ENCODE results near the gene ATAD3C.
"Not testable (repeated sequence)": the region's sequence is repeated elsewhere in the genome, so short reads cannot be mapped to it uniquely, and the experiment has no call there.

The ATAD3C gene

GRCh38 chr1:1432951-1433803, 16.3 kb upstream of the ATAD3C start:
- no peak for DNase-seq

DNA sequence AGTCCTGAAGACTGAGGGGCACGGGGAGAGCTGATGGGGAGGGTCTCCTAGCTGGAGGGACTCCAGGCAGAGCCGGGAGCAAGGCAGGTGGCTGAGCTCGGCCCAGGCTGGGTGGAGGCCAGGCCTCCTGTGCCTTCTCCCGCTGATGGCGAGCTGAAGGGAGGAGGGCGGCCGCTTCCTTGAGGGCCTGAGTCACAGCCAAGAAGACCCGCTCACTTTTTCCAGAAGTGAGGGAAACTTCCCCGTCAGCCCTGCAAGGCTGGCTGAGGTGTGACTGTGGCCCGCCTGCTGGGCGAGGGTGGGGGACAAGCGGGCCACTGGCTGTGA, 15.7 kb upstream of the ATAD3C start:
- peak; percentile 38 for DNase-seq

DNA sequence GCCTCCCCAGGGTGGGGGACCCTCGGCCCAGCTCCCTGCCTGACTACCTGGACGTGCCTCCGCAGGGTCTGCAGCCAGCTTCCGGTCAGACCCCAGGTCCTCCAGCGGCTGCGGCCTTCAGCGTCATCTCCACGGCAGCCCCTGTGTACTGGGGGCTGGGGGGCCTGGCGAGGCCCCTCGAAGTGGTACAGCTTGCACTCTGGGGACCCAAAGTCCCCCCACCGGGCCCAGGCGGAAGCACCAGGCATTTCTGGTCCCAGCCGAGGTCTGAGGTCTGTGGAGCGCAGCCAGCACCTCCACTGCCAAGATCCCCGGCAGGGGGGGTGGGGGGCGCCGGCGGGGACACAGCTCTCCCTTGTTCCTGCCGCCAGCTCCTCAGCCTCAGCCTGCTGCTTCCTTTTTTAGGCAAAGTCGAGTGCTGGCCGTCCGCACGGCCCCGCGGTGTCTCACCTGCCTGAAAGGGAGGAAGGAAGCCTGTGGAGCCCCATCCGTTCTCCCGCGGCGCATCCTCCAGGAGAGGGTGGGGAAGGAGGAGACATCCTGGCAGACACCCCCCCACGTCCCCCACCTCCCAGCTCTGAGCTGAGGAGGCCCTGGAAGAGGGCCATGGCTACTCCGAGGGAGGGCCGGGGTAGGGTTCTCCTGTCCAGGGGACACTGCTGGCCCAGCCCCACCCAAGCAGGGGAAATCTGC, 15.2 kb upstream of the ATAD3C start:
- no peak for DNase-seq

DNA sequence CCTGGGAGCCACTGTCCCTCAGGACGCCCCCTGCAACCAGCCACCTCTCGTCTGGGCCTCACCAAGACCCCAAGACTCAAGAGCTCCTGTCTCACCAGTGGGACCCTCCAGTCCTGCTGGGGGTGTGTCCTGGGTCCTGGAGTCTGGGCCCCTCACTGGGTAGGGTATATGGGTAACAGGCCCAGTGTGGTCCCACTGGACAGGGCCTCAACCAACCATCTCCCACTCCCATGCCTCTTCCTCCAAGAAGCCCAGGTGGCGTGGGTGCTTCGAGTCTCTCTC, 14.7 kb upstream of the ATAD3C start:
- DNase-seq: no peak

GRCh38 chr1:1435106-1435903, 14.2 kb upstream of the ATAD3C start, which contains the start of gene VWA1:
Gene VWA1, plus strand, starts transcription at chr1:1435690. Its CDS starts 59 bp downstream, at chr1:1435749.
- peak; percentile 69 for DNase-seq

- DNase-seq: no peak
These were observed 13.4 kb upstream of the ATAD3C start for GRCh38 chr1:1435911-1436629.

- no peak for DNase-seq
These were observed 12.9 kb upstream of the ATAD3C start for GRCh38 chr1:1436630-1437032.

DNA sequence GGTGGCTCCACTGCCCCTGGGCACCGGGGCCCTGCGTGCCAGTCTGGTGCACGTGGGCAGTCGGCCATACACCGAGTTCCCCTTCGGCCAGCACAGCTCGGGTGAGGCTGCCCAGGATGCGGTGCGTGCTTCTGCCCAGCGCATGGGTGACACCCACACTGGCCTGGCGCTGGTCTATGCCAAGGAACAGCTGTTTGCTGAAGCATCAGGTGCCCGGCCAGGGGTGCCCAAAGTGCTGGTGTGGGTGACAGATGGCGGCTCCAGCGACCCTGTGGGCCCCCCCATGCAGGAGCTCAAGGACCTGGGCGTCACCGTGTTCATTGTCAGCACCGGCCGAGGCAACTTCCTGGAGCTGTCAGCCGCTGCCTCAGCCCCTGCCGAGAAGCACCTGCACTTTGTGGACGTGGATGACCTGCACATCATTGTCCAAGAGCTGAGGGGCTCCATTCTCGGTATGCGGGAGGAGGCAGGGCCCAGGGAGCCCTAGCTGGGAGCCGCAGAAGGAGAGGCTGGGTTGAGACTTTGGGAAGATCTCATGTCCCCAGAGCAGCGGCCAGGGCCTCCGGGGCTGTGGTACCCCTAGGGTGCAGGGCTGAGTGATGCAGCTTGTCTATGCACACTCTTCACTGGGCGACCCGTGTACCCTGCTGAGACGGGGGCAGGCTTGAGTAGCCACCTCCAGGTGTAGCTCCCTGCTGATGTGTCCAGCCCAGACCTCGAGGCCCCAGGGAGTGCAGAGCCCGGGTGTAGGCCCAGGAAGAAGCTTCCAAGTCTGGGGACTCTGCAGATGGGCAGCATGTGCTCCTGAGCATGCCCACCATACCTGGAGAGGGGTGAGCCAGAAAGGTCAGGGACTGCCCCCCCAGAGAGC, 12.2 kb upstream of the ATAD3C start:
- DNase-seq: no peak

DNA sequence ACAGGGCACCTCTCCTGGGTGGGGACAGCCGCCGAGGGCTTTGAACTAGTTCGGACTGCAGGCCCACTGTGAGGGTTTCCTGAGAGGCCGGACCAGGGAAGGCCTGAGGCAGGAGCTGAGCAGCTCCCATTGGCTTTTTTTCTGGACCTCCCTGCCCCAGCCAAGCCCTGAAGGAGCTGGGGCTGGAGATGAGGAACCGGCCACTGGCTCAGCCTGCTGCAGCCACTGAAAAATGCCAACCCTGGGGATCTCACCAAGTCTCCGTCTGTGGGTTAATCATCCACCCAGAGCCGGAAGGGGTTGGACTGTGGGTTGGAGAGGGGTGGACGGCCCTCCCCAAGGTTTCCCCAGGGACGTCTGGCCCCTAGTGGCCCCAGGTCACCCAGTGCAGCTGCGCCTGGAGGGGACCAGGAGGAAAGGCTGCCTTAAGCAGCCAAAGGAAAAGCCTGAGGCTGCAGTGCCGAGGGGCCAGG, 11.5 kb upstream of the ATAD3C start:
- no peak for DNase-seq

DNA sequence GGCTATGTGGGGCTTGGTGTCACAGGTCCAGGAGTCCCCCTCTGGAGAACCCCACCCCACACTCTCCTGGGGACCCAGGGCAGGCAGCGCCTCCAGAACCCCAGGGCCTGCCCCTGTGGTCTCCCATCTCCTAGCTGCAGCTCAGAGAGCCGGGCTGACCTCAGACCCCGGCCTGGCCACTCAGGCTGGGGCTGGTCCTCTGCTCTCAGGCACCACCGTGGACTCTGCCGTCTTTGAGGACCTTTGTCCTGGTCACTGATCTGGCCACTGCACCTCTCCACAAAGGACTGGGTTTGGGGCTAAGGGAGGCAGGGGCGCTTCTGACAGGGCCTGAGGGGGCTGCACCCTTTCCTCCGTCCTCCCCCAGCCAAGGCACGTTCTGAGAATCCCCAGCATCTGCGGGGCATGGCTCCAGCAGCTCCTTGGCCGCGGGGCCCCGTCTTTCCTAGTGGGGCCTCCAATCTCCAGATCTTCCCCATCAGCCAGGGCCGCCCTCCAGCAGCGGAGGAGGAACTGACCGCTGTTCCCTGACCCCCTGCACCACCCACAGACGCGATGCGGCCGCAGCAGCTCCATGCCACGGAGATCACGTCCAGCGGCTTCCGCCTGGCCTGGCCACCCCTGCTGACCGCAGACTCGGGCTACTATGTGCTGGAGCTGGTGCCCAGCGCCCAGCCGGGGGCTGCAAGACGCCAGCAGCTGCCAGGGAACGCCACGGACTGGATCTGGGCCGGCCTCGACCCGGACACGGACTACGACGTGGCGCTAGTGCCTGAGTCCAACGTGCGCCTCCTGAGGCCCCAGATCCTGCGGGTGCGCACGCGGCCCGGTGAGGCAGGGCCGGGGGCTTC, 10.7 kb upstream of the ATAD3C start:
- DNase-seq: no peak

GRCh38 chr1:1439546-1440261, 9.8 kb upstream of the ATAD3C start:
- DNase-seq: no peak

DNA sequence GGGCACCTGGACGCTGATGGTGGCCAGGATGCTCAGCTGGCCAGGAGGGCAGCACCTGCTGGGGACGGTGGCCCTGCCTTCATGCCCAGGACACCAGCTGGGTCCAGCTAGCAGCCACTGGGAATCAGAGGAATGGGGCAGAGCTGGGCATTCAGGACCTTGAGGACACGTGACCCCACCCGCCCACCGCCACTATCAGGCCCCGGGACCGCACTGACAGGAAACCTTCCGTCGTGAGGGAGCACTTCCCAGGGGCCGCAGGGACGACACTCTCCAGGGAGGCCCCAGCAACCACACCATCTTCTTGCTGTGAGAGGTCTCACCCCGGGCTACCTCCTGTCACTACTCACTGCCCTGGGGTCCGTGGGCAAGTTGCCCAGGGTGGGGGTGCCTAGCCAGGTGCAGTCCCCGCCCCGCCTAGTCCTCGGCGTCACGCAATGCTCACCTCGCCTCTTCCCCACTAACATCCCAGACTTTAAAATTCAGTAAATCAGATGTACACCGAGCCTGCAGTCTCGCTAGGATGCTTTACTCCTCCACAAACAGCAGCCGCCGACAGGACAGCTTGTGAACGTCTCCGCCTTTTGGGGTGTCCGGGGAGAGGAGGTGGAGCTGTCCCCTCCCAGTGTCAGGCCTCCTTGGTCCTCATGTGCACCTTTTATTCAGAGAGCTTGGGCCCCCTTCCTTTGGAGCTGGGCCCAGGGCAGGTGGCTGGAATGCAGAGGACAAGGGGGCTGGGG, 9.1 kb upstream of the ATAD3C start:
- no peak for DNase-seq

DNA sequence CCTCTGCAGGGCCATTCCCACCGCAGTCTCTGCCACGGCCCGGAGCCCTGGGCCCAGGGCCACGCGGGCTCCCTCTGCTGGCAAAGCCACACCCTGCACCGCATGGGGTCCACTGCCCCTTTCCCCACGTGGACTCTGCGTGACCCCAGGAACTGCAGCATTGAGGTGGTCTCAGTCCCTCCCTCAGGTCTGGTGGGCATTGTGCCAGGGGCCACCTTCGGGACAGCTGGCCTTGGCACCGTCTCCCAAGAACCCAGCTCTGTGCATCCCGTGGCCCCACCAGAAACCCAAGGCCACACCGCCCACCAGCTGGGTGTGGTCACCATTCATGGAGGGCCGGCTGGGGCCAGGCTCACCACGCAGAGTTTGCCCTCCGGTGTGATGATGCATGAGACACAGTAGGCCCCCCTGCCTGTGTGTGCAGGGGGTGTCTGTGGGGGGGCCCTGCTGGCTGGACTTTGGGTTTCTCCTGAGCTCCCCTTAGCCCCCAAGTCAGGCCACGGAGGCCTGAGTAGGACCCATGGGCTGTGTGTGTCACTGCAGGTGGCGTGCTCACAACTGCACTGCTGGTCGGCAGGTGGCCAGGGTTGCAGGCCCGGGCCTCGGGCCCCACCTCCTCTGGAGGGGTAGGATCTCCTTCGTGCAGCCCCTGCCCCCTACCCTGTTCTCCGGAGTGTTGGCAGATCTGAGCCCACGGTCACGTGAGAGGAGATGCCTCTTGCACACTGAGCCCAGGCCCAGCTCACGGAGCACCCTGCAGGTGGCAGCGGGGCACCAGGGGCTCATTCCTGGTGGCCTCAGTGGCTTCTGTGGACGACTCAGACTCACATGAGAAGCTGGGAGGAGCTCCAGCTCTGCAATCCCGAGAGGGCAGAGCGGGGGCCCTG, 8.2 kb upstream of the ATAD3C start:
- peak; percentile 50 for DNase-seq

GRCh38 chr1:1442069-1442770, 7.3 kb upstream of the ATAD3C start:
- no peak for DNase-seq

DNA sequence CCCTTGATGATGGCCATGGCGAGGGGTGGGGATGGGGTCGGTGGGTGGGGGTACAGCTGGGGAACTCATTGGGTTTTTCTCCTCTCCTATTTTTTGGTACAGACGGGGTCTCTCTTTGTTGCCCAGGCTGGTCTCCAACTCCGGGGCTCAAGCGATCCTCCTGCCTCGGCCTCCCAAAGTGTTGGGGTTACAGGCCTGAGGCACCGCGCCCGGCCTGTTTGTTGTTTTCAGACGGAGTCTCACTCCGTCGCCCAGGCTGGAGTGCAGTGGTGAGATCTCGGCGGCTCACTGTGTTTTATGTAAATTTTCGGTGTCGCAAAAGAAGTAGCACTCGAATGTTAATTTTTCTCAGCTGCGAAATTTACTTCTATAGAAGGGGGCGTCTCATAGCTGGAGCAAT, 2.9 kb upstream of the ATAD3C start:
- not testable (repeated sequence) for DNase-seq

DNA sequence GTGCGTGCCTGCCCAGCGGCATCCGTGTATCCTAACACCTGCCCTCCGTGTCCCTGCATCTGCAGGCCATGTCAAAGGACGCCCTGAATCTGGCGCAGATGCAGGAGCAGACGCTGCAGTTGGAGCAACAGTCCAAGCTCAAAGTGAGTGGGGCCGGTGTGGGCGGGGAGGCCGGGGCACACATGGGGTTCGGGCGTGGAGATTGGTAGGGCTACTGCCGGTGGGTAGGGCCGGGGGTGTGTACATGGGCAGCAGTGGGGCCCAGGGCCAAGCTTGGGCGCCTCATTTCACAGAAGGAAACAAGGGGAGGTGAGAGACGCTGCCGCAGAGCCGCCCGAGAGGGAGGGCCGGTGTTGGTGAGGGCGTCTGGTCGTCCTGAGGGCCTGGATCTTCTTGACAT, 1.1 kb downstream of the ATAD3C start:
- DNase-seq: not testable (repeated sequence)

DNA sequence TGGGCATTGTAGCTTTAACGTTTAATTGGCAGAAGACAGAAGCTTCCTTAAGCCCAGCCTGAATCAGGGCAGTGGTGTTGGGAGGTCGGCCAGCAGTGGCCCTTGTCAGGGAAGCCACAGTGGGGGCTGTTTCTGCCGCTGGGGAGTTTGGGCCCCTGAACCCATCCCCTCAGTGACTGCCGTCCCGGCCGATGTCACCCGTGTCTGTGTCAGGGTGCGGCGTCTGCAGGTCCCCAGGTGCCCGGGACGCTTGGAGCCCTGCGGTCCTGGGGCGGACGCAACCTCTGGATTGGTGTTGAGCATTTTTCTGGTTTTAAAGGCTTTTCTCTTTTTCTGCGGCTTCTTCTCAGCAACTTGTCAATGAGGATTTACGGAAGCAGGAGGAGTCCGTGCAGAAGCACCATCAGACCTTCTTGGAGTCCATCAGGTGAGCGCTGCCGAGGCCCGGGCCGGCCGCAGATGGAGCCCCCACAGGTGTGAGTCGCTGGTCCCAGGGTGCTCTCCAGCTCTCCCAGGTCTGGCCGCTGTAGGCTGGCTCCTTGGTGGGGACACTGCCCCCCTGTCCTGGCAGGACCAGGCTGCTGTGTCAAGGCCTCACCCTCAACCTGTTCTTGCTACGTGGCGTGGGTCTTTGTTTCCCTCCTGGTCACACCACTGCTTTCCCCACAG, 2.3 kb downstream of the ATAD3C start:
- no peak for DNase-seq
